ENCODE measurements around the gene WIPI1. TPM values are rescaled to one million over a fixed set of nuclear protein-coding genes. Genes with fewer than 3 reads are reported as not detected.
A peak's percentile ranks its signal among the peaks of the same experiment; 100 is the strongest.

WIPI1 gene
- total and polyA plus RNA-seq, 9 of the 15 experiments (the other 6 are each of a cell fraction or from before 2014, with no cell fraction given), result 3.7 to 23.5 (median 11.8) TPM

- TF ChIP-seq FIP1L1 (IDR thresholded peaks at IDR 0.05; ENCODE audit: low read depth, low read length, poor library complexity, severe bottlenecking) (no peak), GATA2 (CRISPR knock-in tag; IDR thresholded peaks at IDR 0.05) (no peak), PRMT5 (CRISPR knock-in tag; IDR thresholded peaks at IDR 0.05) (no peak), NCOA2 (IDR thresholded peaks at IDR 0.05; ENCODE audit: partially characterized antibody in 2 of 2) (no peak), SRSF9 (IDR thresholded peaks at IDR 0.05; ENCODE audit: borderline replicate concordance, low read depth, low read length) (no peak), NR2C1 (IDR thresholded peaks at IDR 0.05) (no peak), NR2C1 (tag; IDR thresholded peaks at IDR 0.05) (no peak), IFI16 (CRISPR knock-in tag; IDR thresholded peaks at IDR 0.05) (no peak), ELK3 (CRISPR knock-in tag; IDR thresholded peaks at IDR 0.05) (no peak), CTBP1 (IDR thresholded peaks at IDR 0.05; ENCODE audit: borderline replicate concordance) (no peak), XRCC4 (IDR thresholded peaks at IDR 0.05; ENCODE audit: extremely low read depth, insufficient read depth, insufficient read length) (no peak), GATAD2A (IDR thresholded peaks at IDR 0.05) (no peak), CREB3 (tag; conservative IDR thresholded peaks at IDR 0.05; ENCODE audit: low read depth) (no peak), DEAF1 (CRISPR knock-in tag; IDR thresholded peaks at IDR 0.05) (peak; percentile 86), ZNF224 (CRISPR knock-in tag; IDR thresholded peaks at IDR 0.05) (no peak), NBN (IDR thresholded peaks at IDR 0.05; ENCODE audit: low read depth) (0 out of 2 replicates have a peak, but pooled peaks have one; percentile 29), SIRT6 (IDR thresholded peaks at IDR 0.05; ENCODE audit: low read depth, low read length) (no peak), BACH1 (tag; IDR thresholded peaks at IDR 0.05) (peak; percentile 46; the same call in 1 of the 2 replicates), NR4A1 (CRISPR knock-in tag; IDR thresholded peaks at IDR 0.05) (no peak), NR4A1 (tag; IDR thresholded peaks at IDR 0.05) (no peak), NFE2 (IDR thresholded peaks at IDR 0.05; ENCODE audit: low read depth) (no peak), MEF2A (IDR thresholded peaks at IDR 0.05; ENCODE audit: control insufficient read depth, low read depth, low read length) (no peak), NR2F6 (CRISPR knock-in tag; IDR thresholded peaks at IDR 0.05) (no peak), SMAD4 (CRISPR knock-in tag; conservative IDR thresholded peaks at IDR 0.05) (0 out of 2 replicates have a peak, but pooled peaks have one; percentile 56), ZNF512 (tag; IDR thresholded peaks at IDR 0.05) (no peak)
Observed at GRCh38 chr17:68462381-68463210, 5.3 kb upstream of the WIPI1 start (continued).

Data from K562 (cell line).